OCI-LY1 (cell line): ENCODE measurements around the gene LRG1.
A peak's percentile ranks its signal among the peaks of the same experiment; 100 is the strongest.

Experiments
- EZH2 ChIP-seq: fragments of 200-600 bp; sonication (generic), shearing (Covaris generic); IDR thresholded peaks from 2 replicates; pipeline ENCODE4 v1.8.0; 2017; ENCODE audit warnings: borderline replicate concordance, mixed run types, mild to moderate bottlenecking, antibody characterized with exemption, low read length, moderate library complexity, mixed read lengths
- TF ChIP-seq, protein P1 (sequence below): fragments of 200-600 bp; sonication (generic), shearing (Covaris generic); IDR thresholded peaks from 2 replicates; pipeline ENCODE4 v1.5.1; 2017; ENCODE audit warnings: mild to moderate bottlenecking, antibody characterized with exemption, low read length, moderate library complexity, mixed read lengths

DNA sequence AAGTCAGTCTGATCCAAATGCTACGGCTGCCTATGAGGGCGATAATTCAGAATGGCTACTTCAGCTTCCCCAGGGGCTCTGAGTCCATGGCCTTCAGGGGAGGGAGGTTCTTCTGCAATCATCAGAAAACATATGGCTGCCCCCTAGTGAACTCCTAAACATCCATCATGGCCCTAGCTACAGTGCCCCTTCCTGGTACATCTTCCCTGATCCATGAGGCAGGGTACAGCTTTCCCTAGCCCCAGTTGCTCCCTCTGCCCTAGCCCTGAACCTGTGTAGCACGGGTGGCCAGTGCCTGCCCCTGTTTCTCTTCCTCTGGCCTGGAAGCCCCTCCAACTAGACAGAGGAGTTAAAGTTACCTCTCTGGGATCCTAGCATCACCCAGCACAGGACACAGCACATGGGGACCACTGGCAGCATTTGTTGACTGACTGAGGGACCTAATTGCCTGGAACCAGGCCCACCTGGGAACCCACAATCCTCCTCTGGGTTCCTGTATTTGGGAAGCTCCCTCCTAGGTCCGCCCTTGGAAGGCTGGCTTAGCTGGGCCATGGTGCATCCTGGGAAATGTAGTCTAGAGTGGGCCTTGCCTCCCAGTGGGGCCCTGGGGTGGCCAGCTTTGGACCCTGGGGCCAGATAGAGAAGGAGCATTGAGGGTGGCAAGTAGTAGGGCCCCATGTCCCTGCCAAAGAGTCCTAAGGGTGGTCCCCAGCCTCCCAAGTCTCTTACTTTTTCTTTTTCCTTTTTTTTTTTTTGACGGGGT, 37.4 kb upstream of the LRG1 start:
- TF ChIP-seq, protein P1, sequence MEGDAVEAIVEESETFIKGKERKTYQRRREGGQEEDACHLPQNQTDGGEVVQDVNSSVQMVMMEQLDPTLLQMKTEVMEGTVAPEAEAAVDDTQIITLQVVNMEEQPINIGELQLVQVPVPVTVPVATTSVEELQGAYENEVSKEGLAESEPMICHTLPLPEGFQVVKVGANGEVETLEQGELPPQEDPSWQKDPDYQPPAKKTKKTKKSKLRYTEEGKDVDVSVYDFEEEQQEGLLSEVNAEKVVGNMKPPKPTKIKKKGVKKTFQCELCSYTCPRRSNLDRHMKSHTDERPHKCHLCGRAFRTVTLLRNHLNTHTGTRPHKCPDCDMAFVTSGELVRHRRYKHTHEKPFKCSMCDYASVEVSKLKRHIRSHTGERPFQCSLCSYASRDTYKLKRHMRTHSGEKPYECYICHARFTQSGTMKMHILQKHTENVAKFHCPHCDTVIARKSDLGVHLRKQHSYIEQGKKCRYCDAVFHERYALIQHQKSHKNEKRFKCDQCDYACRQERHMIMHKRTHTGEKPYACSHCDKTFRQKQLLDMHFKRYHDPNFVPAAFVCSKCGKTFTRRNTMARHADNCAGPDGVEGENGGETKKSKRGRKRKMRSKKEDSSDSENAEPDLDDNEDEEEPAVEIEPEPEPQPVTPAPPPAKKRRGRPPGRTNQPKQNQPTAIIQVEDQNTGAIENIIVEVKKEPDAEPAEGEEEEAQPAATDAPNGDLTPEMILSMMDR: 0 out of 2 replicates have a peak, but pooled peaks have one; percentile 2
- no peak for TF ChIP-seq EZH2
